GM19452 (cell line): ENCODE data around the gene OR52W1.
"Not testable (repeated sequence)": the region's sequence is repeated elsewhere in the genome, so short reads cannot be mapped to it uniquely, and the experiment has no call there.

Experiments used
- ATAC-seq: cut with Tn5 transposase; IDR thresholded peaks from one replicate; pipeline ENCODE4 v1.9.1; 2021; ENCODE audit not compliant: unreplicated experiment

The OR52W1 gene

GRCh38 chr11:6216501-6216900, 17.5 kb downstream of the OR52W1 start:
- ATAC-seq = no peak

GRCh38 chr11:6217722-6218121, 18.7 kb downstream of the OR52W1 start:
- ATAC-seq = no peak

DNA sequence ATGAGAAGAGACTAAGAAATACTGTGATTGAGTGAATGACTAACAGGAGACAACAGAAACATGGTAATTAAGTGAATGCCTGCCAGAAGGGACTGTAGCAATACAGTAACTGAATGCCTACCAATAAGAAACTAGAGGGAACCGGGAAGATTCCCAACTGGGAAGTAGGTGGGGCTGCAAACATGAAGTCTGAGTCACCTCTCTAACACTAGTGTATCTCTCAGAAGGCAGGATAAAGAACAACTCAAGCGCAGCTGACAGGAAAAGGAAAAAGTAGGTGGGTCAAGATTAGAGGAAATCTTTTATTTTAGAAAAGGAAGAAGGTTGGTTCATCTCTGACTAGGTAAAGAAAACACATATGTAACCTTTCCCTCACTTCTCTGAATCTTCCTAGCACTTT, 20.3 kb downstream of the OR52W1 start:
- no peak for ATAC-seq

GRCh38 chr11:6223854-6224253, 24.8 kb downstream of the OR52W1 start:
- no peak for ATAC-seq

DNA sequence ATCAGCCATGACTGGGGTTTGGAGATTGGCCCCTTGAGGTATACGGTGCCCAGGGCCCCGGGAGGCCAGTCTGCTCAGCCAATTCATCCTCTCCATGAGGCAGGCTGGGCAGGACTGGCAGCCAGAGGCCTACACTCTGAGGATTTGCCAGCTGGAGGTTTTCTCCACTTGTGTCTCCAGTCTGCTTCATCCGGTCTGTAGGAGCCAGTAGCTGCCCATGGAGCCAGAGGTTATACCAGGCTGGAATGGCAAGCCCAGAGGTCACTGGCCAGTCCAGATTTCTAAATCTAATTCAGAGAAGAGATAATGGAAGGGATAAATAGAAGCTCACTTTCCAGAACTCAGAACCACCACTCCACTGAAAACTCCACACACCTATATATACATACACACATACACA, 25.4 kb downstream of the OR52W1 start:
- ATAC-seq = no peak

DNA sequence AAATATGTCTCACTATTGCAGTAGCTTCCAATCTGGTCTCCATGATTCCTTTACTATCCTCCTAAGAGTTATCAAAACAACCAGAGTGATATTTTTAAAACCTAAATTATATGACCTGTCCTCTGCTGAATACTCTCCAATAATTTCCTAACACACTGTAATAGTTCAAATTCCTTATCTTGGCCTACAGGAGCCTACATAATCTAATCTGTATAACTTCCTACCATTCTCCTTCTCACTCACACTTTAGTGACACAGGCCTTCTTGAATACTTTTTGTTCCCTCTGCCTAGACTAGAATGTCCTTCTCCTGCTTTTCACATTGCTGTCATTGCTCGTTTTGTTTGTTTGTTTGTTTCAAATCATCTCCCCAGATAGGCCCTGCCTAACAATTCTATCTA, 26.0 kb downstream of the OR52W1 start:
- no peak for ATAC-seq

- no peak for ATAC-seq
These were observed 26.9 kb downstream of the OR52W1 start for GRCh38 chr11:6225896-6226295.

- ATAC-seq = peak; percentile 57
These were observed 29.5 kb downstream of the OR52W1 start for GRCh38 chr11:6228520-6228919.

- no peak for ATAC-seq
These were observed 30.9 kb downstream of the OR52W1 start for GRCh38 chr11:6229911-6230310.

GRCh38 chr11:6232899-6233298, 33.9 kb downstream of the OR52W1 start:
- ATAC-seq = no peak

- ATAC-seq = no peak
These were observed 35.0 kb downstream of the OR52W1 start for GRCh38 chr11:6233984-6234386.

DNA sequence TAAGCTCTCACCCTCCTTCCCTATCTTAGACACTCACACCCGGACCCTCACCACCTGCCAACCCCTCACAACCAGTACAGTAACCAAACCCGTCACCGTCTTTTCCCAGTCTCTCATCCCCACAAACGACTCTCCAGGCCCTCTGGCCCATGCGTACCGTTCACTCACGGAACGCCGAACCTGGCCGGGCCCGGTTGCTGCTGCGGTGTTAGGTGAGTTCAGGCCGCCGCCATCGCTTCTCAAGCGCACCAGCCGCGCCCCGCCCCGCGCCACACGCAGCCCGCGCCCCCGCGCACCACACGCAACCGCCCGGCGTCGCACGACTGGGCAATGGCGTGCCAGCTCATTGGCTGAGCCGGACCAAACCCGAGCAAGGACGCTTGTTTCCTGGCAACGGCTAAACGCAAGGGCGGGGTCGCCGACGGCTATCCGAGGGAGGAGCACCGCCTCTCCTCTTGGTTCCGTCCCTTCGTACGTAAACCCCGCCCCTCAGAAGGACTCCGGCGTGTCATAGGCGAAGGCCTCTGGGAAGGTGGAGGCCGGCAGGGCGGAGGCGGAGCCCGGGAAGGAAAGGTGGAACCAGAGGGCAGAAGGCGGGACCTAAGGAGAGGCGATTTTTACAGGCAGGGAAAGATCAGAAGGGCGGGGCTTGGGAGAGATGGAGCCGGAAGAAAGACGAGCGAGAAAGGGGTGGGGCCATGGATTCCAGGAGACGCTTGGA, 35.5 kb downstream of the OR52W1 start, which contains the start of gene FHIP1B:
TSS of gene FHIP1B (minus strand) at position 250 of the 721 bp plus-strand sequence. CDS start 10,120 bp downstream, outside the sequence.
- ATAC-seq = peak; percentile 95

DNA sequence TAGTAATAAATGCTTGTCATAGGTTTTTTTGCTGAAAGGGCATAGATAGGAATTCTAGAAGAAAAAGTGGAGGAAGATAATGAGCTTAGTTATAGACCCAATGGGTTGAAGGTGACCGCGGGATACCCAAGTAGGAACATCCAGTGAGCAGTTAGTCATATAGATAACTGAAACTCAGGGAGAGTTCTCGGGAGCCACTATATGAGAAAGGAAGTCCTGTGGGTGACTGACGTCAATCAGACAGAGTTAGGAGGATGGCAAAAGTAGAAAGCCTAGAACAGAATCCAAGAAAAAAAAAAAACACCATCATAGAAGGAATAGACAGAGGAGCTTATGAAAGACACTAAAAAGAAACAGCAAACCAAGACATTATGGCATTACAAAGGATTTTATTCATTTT, 38.2 kb downstream of the OR52W1 start:
- ATAC-seq = no peak

DNA sequence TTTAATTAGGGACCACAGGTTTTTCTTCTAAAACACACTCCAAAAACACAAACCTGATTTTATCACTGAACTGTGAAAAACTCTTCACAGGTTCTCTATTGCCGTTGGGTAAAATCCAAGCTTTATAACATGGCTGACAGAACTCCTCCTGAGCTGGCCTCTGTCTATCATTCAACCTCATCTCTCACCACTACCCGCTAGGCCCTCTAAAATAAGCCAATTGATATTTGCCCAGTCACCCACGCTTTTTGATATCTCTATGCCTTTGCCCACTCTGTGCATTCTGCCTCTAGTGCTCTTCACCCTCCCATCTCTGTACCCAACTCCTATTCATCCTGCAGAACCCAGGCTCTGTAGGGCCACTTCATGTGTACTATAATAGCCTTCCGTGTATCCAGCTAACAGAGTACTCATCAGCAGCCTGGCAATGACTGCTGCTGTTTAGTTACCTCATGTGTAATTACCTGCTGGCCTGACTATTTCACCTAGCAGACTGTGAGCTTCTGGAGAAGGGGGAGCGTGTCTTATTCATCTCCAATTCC, 38.8 kb downstream of the OR52W1 start:
- no peak for ATAC-seq

- ATAC-seq = no peak
These were observed 39.9 kb downstream of the OR52W1 start, which contains the start of gene CNGA4 for GRCh38 chr11:6238902-6239301. Gene CNGA4, plus strand, starts transcription at chr11:6239089. Its CDS starts 118 bp downstream, at chr11:6239207.

- no peak for ATAC-seq
These were observed 41.1 kb downstream of the OR52W1 start for GRCh38 chr11:6240139-6240538.

DNA sequence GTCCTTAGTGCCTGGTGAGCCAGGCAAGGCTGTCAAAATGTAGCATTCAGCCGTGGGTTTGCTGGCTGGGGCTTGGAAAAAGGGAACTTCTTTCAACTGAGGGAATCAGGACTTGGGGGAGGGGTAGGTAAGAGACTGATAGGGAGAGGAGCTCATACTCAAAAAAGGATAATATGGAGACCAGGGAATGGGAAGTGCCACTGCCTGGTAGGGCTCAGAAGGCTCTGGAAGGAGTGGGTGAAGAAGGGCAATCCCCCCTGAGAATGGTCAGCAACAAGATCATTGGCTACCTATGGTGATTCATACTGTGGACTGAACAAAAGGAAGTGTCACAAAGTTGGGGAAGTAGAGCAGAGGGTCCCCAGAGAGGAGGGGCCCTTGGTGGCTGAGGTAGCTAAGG, 41.8 kb downstream of the OR52W1 start:
- ATAC-seq = no peak

DNA sequence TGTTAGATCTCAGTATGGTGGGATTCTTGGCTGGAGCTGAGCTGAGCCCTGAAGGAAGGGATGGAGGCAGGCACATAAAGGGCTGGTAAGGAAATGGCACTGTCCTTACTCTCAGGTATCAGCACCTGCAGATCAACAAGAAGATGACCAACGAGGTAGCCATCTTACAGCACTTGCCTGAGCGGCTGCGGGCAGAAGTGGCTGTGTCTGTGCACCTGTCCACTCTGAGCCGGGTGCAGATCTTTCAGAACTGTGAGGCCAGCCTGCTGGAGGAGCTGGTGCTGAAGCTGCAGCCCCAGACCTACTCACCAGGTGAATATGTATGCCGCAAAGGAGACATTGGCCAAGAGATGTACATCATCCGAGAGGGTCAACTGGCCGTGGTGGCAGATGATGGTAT, 42.3 kb downstream of the OR52W1 start:
- no peak for ATAC-seq

GRCh38 chr11:6245536-6245935, 46.5 kb downstream of the OR52W1 start:
- no peak for ATAC-seq

GRCh38 chr11:6248248-6248647, 49.2 kb downstream of the OR52W1 start:
- no peak for ATAC-seq

- not testable (repeated sequence) for ATAC-seq
These were observed 49.9 kb downstream of the OR52W1 start for GRCh38 chr11:6248897-6249296.
